K562 (cell line): ENCODE measurements around the gene MSGN1. TPM values are rescaled to one million over a fixed set of nuclear protein-coding genes. Genes with fewer than 3 reads are reported as not detected.

Source experiments
- ATAC-seq: fragments of 200-7000 bp; cut with Tn5 transposase; 3 replicates; pipeline ENCODE4 v1.9.1; 2020; ENCODE audit warnings: moderate library complexity
- BruUV-seq: library from RNA; stranded (reverse); fragments of 400-500 nt; replicated peaks from 2 replicates; lab custom pipeline; 2021; lab: Mats Ljungman, UMichigan
- CTCF ChIA-PET: fragments of 300-600 bp; formaldehyde crosslinking; extraction: SDS; loops from one replicate; lab custom pipeline; 2021; ENCODE audit warnings: low intra/inter-chr PET ratio; lab: Yijun Ruan, JAX
- POLR2A ChIA-PET: fragments of 300-600, 350-650 bp; sonication (Branson Sonifier 250); formaldehyde crosslinking; extraction: SDS; loops from one replicate; lab custom pipeline; 2021; ENCODE audit warnings: antibody characterized with exemption, inconsistent platforms; lab: Yijun Ruan, JAX
- DNase-seq, 4 experiments: peaks; one replicate each; pipeline versions ENCODE4 v3.0.0 to v3.0.0-alpha.2; 2011 to 2018; ENCODE audit warnings: low spot score in 3 of 4, mixed read lengths in 3 of 4; ENCODE audit errors: extremely low read depth in 1 of 4
- FAIRE-seq: peaks from 2 replicates; lab custom pipeline; 2011; peaks lifted over from hg19 to GRCh38; lab: Jason Lieb, UNC
- H2AFZ ChIP-seq: 2 replicates; pipeline ENCODE4 v1.6.0; 2011; ENCODE audit warnings: low read depth, low read length, control low read depth, inconsistent platforms
- H3K27ac ChIP-seq: fragments of 200-600 bp; 3 replicates; pipeline ENCODE4 v1.8.0; 2011; ENCODE audit warnings: low read depth, mild to moderate bottlenecking, control low read depth, inconsistent platforms, low read length, moderate library complexity, mixed read lengths; ENCODE audit errors: extremely low read depth
- H3K27me3 ChIP-seq, 2 experiments: fragments of 300-600 bp in 1 of 2; 2 replicates in 1 of 2; 3 replicates in 1 of 2; pipeline versions ENCODE4 v1.6.0 to v1.8.0; 2011; ENCODE audit warnings: inconsistent platforms in 2 of 2, low read length in 2 of 2, mild to moderate bottlenecking in 1 of 2, mixed read lengths in 1 of 2, moderate library complexity in 1 of 2; ENCODE audit not compliant: control insufficient read depth in 2 of 2, insufficient read depth in 2 of 2
- H3K36me3 ChIP-seq: fragments of 300-600 bp; 3 replicates; pipeline ENCODE4 v1.8.0; 2011; ENCODE audit warnings: mild to moderate bottlenecking, low read length, inconsistent platforms; ENCODE audit not compliant: control insufficient read depth, insufficient read depth
- H3K4me1 ChIP-seq, 2 experiments: fragments of 200-600 bp in 1 of 2; replicated peaks in 1 of 2; 2 replicates in 1 of 2; 3 replicates in 1 of 2; pipeline versions ENCODE4 v1.5.1 to v1.8.0; 2011; ENCODE audit warnings: inconsistent platforms in 2 of 2, low read length in 2 of 2, mild to moderate bottlenecking in 1 of 2, mixed read lengths in 1 of 2, moderate library complexity in 1 of 2; ENCODE audit not compliant: control insufficient read depth in 2 of 2, insufficient read depth in 2 of 2
- H3K4me2 ChIP-seq: 2 replicates; pipeline ENCODE4 v1.6.1; 2011; ENCODE audit warnings: low read length, control low read depth, inconsistent platforms, mixed read lengths; ENCODE audit not compliant: insufficient read depth
- H3K4me3 ChIP-seq: fragments of 200-600 bp; sonication (generic), shearing (Covaris generic); 2 replicates; pipeline ENCODE4 v1.5.1; 2016; ENCODE audit warnings: control low read depth, inconsistent platforms
- H3K79me2 ChIP-seq: fragments of 200-600 bp; 3 replicates; pipeline ENCODE4 v1.8.0; 2011; ENCODE audit warnings: low read length, inconsistent platforms; ENCODE audit not compliant: control insufficient read depth, insufficient read depth
- H3K9ac ChIP-seq, 2 experiments: 2 replicates each; pipeline versions ENCODE4 v1.6.0 to v1.6.1; 2011; ENCODE audit warnings: low read depth in 2 of 2, low read length in 2 of 2, control low read depth in 1 of 2, inconsistent platforms in 1 of 2, mild to moderate bottlenecking in 1 of 2, mixed read lengths in 1 of 2; ENCODE audit not compliant: insufficient read depth in 1 of 2
- H3K9me1 ChIP-seq: one replicate; pipeline ENCODE4 v1.6.0; 2011; ENCODE audit warnings: inconsistent platforms, mild to moderate bottlenecking, low read length, moderate library complexity; ENCODE audit not compliant: control insufficient read depth, insufficient read depth
- H3K9me3 ChIP-seq: replicated peaks from 2 replicates; pipeline ENCODE4 v1.5.1; 2011; ENCODE audit warnings: low read depth, low read length, inconsistent platforms; ENCODE audit not compliant: control insufficient read depth, insufficient read depth
- H4K20me1 ChIP-seq: replicated peaks from 2 replicates; pipeline ENCODE4 v1.6.1; 2011; ENCODE audit warnings: low read length, inconsistent platforms, mixed read lengths; ENCODE audit not compliant: control insufficient read depth, insufficient read depth
- DLX4 ChIP-seq: fragments of 250-450 bp; sonication (Bioruptor Pico); IDR thresholded peaks from 2 replicates; pipeline ENCODE4 v1.6.1; 2021; ENCODE audit warnings: mild to moderate bottlenecking
- DNMT1 ChIP-seq: fragments of 450-650 bp; IDR thresholded peaks from 2 replicates; pipeline ENCODE4 v1.6.1; 2016; ENCODE audit warnings: antibody characterized with exemption, mild to moderate bottlenecking
- FOXA3 ChIP-seq, 2 experiments: fragments of 450-650 bp in 1 of 2; sonication (generic) in 1 of 2; formaldehyde crosslinking; IDR thresholded peaks in 1 of 2; conservative IDR thresholded peaks in 1 of 2; 2 replicates each; pipeline versions ENCODE4 v1.4.0 to v1.8.0; 2020 to 2022; ENCODE audit warnings: mild to moderate bottlenecking in 2 of 2, missing genetic modification reagents in 1 of 2
- GTF2E2 ChIP-seq: fragments of 200-800 bp; sonication (Bioruptor generic); IDR thresholded peaks from 2 replicates; pipeline ENCODE4 v1.6.1; 2016; ENCODE audit warnings: missing genetic modification characterization, missing compliant biosample characterization
- KAT7 ChIP-seq: sonication (generic); formaldehyde crosslinking; IDR thresholded peaks from 2 replicates; pipeline ENCODE4 v1.8.0; 2022; ENCODE audit warnings: missing genetic modification reagents, mild to moderate bottlenecking, borderline replicate concordance
- LCOR ChIP-seq: sonication (generic); formaldehyde crosslinking; IDR thresholded peaks from 2 replicates; pipeline ENCODE4 v1.8.0; 2022; ENCODE audit warnings: mild to moderate bottlenecking, missing genetic modification reagents
- MCM7 ChIP-seq, 2 experiments: fragments of 450-650 bp; IDR thresholded peaks; 2 replicates each; pipeline ENCODE4 v1.6.1; 2016 to 2018
- NR0B1 ChIP-seq: fragments of 450-650 bp; IDR thresholded peaks from one replicate; pipeline ENCODE4 v1.6.1; 2018; ENCODE audit warnings: mild to moderate bottlenecking, moderate library complexity; ENCODE audit not compliant: partially characterized antibody
- TCF15 ChIP-seq: fragments of 250-450 bp; sonication (Bioruptor Pico); IDR thresholded peaks from 2 replicates; pipeline ENCODE4 v1.8.0; 2022; ENCODE audit warnings: moderate library complexity, mild to moderate bottlenecking, inconsistent platforms
- TCF3 ChIP-seq: sonication (generic); formaldehyde crosslinking; IDR thresholded peaks from 2 replicates; pipeline ENCODE4 v1.4.0; 2020; ENCODE audit warnings: mild to moderate bottlenecking, missing genetic modification reagents
- TFAP4 ChIP-seq: sonication (generic); formaldehyde crosslinking; IDR thresholded peaks from 2 replicates; pipeline ENCODE4 v1.8.0; 2022; ENCODE audit warnings: missing genetic modification reagents, mild to moderate bottlenecking, moderate library complexity, borderline replicate concordance
- ZHX1 ChIP-seq: fragments of 150-350 bp; conservative IDR thresholded peaks from 2 replicates; pipeline ENCODE4 v1.6.1; 2014; ENCODE audit warnings: low read length
- WGBS: fragments of 100-300 bp; shearing (Covaris generic); methylation state at CpG from one replicate; pipeline ENCODE4 v1.1.6; 2016; ENCODE audit warnings: low coverage, mixed read lengths; ENCODE audit not compliant: insufficient coverage; ENCODE audit errors: missing lambda C conversion rate; 5-methylcytosine and 5-hydroxymethylcytosine counted together
- in situ Hi-C: fragments of 300-500 bp; cut with MboI; formaldehyde crosslinking; loops from 4 replicates; pipeline ENCODE4 v1.15.0; 2018; ENCODE audit warnings: inconsistent platforms, mixed read lengths
- intact Hi-C: fragments of 100-400 bp; cut with micrococcal nuclease; formaldehyde crosslinking; loops from 2 replicates; pipeline ENCODE4 v1.14.2; 2022
- polyA plus RNA-seq, 8 experiments: library from polyadenylated mRNA; depleted of rRNA in 4 of 8; stranded (reverse) in 5 of 8; unstranded in 3 of 8; fragments of >200 nt; fragmentation: Nextera tagmentation in 2 of 8; fragmentation: Illumina TruSeq in 1 of 8; extraction: Ambion mirVana in 2 of 8; extraction: Trizol in 1 of 8; gene quantifications; 2 replicates each; pipeline versions ENCODE4 v1.2.1 to v1.2.3, GENCODE V29; 2011 to 2014; ENCODE audit warnings: inconsistent platforms in 1 of 8, missing spikeins in 1 of 8
- total RNA-seq, 7 experiments: library from RNA; depleted of rRNA in 6 of 7; stranded (reverse); fragments of >200 nt in 6 of 7; fragmentation: Illumina TruSeq in 2 of 7; extraction: Trizol in 2 of 7; gene quantifications; 2 replicates each; pipeline versions ENCODE4 v1.2.1 to v1.2.3, GENCODE V29; 2011 to 2021; ENCODE audit warnings: low replicate concordance in 1 of 7

Gene MSGN1
- total and polyA plus RNA-seq, 9 of the 15 experiments (the other 6 are each of a cell fraction or from before 2014, with no cell fraction given) = not detected

- Histone ChIP-seq H3K9me1 (no peaks in the 10 kb centered on the region), H3K27ac (no peak overlapping the region), H4K20me1 (no peaks in the 10 kb centered on the region), H3K36me3 (no peaks in the 10 kb centered on the region), H3K4me3 (no peak overlapping the region), H3K4me2 (no peak overlapping the region), H3K4me1 (no peaks in the 10 kb centered on the region), H3K27me3 (peaks cover 2 to 4% of the 10 kb centered on the region in 2 experiments; a peak in 3 of 5 replicates), H3K9ac (no peak overlapping the region), H3K9me3 (no peaks in the 10 kb centered on the region), H2AFZ (no peak overlapping the region), H3K79me2 (no peaks in the 10 kb centered on the region)
- TF ChIP-seq KAT7 (CRISPR knock-in tag) (no peak), DLX4 (no peak), MCM7 (IDR thresholded peaks at IDR 0.05) (no peak), TFAP4 (CRISPR knock-in tag) (no peak), LCOR (CRISPR knock-in tag) (no peak), NR0B1 (no peak), DNMT1 (no peak), ZHX1 (no peak), TCF3 (CRISPR knock-in tag) (no peak), FOXA3 (CRISPR knock-in tag; conservative IDR thresholded peaks at IDR 0.05 in 1 of 2, IDR thresholded peaks at IDR 0.05 in 1 of 2) (no peak), TCF15 (CRISPR knock-in tag) (no peak), GTF2E2 (no peak)
- intact Hi-C loops (no loop called here), in situ Hi-C loops (no loop called here)
- BruUV-seq = no TSS peak
- no peak for FAIRE-seq
- POLR2A ChIA-PET = interaction anchor here (1.0 kb wide), 1 partner anchor 23 kb away, joined by 3 read pairs; no protein-coding TSS in a partner anchor
- no peak for DNase-seq
- CTCF ChIA-PET = no interaction called here
- WGBS = 3% methylated on average over 4 of the region's 4 CpGs
- ATAC-seq = no peak
Measured at GRCh38 chr2:17822445-17823117, 6.3 kb downstream of the MSGN1 start.
